ENCODE measurements around the gene MESP2.

Gene MESP2

DNA sequence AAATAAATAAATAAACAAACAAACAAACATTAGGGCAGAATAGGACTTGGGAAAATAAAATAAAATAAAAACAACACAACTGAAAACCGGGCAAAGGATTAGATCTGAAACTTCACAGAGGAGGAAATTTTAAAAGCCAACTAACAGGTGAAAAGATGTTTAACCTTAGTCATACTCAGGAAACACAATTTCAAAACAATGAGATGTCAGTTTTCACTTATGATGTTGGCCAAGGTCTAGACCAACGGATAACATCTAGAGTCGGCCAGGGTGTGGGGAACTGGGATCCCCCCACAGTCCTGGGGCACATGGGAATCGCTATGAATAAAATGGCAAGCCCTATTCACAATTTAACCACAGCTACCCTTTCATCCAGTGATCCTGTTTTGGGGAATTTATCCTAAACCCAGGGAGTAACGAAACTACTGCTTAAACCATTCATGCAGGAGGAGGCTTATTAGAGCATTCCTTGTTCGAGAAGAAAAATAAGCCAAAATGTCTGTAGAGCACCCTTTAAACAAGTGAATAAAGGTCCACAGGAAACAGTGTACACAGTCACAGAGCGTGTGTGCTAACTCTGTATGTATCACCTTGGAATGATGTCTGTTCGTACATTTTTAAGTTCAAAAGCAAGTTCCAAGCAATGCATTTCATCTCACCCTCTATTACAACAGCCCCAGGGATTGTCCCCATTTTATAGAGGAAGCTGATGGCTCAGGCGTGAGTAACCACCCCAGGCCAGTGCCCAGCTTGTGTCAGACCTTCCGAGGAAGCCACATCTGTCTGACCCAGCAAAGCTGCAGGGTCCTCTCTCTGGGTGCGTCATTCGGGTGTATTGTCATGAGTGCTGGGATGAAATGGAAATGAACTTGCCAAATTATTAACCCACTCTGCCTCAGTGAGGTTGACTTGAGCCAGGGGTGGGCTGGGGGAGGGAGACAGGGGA is 44.8 kb downstream of the MESP2 start:
- peak; percentile 93 to 95 for DNase-seq

DNA sequence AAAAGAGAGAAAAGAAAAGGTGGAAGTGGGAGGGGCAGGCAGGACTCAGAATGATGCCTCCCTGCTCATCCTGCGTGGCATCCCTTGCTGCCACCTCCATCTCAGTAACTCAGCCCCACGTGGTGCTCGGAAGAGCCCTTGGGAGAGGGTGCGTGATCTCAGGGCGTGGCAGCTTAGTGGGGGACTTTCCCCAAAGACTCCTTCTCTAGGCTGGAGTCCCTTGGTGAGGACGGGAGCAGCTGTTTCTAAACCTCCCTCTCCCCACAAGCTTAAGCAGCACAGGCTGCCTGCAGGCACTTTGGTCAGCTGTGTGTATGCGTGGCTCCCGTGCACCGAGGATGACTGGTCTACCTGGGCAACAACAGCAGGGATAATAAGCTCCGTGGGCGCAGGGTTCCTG is 45.9 kb downstream of the MESP2 start:
- peak; percentile 79 to 92 for DNase-seq

DNA sequence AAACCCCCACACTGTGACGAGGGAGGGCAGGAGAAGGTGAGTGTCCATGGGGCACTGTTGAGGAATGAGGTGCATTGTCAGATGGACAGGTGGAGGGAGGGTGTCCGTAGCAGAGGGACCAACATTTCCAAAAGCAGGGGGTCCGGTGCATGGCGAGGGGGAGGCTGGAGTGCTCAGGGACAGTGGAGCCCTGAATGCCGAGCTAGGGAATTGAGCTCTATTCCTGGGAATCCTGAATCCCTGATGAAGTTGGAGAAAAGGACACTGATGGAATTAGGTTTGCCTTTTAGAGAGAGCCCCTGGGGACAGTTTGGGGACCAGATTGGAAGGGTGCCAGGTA is 46.4 kb downstream of the MESP2 start:
- DNase-seq, result no peak

DNA sequence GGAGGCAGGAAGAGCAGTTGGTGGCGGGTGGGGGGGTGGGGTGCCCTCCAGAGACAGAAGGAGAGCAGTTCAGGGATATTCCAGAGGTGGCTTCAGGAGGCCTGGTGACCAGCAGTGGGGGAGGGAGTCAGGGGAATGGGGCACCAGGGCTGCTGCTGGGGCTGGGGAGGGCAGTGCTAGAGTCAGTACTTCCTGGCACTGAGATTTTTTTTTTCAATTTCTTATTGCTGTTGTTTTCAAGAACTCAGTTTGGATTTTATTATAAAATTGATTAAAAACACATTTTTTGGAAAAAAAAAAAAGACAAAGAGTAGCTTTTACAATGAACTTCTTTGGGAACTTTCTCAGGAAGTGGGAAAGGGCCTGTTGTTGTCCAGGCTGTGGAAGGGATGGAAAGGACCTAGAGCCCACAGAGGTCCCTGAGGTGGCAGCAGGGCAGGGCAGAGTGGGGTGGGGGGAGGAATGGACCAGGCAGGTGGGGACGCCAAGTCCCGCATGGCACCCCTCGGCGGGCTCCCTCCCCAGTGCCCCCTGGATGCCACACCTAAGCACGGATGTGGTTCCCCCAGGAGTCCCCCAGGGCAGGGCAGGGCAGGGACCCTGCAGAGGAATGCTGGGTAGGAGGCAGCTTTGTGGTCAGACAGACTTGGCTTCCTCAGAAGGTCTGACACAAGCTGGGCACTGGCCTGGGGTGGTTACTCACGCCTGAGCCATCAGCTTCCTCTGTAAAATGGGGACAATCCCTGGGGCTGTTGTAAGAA is 47.0 kb downstream of the MESP2 start:
- peak; percentile 86 to 87 for DNase-seq

DNA sequence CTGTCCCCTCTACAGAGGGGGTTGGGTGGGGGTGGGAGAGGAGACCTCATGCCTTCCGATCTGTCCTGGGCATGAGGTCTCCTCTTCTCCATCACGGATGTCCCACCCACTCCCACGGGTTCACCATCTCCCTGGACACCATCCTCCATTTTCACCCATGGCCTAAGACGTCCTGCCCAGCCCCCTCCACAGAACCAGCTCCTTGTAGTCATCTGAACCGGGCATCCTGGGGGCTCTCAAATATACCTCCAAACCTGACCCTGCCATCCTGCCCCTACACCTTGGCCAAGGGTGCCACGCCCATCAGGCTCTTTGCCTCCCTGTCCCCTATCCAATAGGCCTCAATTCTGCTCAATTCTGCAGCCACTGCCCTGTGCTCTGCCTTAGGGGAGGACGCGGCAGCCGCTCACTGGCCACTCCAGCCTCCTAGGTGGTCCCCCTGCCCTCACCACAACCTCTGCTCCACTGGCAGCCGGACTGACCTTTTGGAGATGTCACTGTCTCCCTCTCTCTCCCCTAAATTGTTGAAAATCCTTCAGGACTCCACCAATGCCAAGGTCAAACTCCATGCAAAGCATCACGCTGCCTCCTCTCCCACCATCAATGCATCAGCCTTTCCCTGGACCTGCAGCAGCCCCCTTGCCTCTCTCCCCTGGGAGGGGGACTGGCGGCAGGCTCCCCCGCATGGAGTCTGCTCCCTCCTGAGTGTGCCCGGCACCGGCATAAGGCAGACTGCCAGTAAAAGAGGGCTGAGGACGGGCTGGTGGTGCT is 47.9 kb downstream of the MESP2 start:
- no peak for DNase-seq

DNA sequence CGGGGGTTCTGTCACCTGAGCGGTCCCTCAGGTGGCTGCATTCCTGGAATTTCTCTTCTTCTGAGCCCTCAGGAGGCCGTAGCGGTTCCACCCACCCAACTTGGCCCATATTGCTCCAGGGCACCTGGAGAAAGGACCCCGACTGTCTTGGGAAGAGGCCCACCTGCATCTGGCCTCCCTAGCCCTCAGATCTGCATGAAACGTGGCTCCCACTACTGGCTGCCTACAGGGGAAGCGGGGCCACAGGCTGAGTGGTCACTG is 48.4 kb downstream of the MESP2 start:
- no peak for DNase-seq

DNA sequence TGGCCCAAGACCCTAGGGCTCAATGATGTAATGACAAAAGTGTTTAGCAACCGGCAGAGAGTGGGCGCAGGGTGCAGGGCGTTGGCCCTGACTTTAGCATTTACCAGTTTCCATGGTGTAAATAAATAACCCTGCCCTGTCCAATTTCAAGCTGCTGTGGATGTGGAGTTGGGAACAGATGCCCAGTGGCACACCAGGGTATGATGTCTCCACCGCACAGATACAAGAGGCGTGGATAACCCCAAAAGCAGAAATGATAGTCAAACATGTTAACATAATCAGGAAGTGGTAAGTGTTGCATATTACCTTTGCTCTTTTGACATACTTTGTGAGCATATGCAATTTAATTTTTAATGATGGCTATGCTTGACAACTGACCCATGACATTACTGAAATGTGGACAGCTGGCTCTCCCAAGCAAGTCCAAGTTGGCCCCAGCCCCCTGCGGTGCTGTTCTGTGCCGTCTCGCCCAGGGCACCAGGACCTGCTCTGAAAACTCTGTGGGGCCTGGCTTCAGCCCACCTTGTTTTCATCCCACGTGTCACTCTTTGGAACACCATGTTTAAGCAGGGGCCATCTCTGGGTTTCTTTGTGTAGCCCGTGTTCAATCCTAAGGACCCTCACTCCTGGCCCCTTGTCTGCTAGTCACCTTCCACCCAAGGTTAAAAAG is 49.3 kb downstream of the MESP2 start:
- DNase-seq, result peak; percentile 79 to 90

DNA sequence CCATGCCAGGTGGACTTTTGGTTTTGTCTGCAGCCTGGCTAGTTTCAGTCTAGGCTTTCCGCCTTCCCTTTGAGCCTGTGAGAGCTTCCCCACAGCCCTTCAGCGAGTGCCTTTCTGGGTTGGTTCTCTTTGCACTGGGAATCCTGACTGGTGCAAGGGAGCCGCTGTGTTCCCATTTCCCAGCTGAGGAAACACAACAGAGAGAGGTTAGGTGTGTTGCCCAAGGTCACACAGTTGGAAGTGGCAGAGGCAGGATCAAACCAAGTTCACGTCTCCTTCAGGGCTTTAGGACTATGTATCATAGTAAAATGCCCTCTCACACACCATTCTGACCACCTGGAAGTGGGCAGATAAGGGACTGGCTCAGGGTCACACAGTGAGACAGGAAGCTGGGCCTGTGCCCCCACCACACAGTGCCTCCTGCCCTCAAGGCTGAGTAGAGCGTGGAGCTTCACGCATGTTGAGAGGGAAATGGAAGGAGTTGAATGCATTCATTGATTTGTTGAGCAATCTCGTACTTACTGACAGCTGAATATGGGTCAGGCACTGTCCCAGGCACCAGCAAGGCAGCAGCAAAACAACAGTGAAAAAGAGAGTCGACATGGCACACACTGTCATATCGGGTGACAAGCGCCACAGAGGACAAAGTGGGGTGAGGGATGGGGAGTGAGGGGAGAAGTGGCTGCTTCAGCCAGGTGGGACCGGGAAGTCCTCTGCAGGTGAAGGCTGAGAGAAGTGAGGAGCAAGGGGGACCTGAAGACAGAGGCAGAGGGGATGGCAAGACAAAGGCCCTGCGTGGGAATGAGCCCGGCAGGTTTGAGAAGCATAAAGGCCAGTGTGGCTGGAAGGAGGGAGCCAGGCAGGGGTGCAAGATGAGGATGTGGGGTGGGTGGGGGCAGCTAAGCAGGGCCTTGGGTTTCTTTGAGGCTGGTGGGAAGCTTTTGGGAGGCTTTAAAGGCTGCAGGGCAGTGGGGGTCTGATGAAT is 50.8 kb downstream of the MESP2 start:
- peak in 1 of 2 donors; percentile 41 for DNase-seq

DNA sequence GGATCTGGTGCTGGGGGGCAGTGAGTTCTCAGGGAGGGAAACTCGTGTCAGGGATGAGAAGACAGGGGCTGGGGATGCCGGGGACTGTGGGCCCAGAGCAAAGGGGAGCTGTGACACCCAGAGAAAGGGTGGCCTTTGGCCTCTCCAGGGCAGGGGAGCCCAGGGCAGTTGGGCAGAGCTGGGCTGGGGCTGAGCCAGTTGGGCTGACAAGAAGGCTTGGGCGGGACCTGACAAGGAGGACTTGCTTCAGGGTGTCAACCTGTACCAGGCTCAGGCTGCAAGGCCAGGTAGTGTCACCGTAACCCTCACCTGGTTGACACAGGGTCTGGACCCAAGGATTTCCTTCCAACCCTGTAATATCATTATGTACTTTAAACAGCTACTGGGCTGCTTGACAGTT is 51.7 kb downstream of the MESP2 start:
- no peak for DNase-seq

Data from inflammatory macrophage treated with lipopolysaccharide for 1 hour (primary cell).